Stimulated activated CD4-positive, alpha-beta T cell treated with anti-CD3 and anti-CD28 coated beads, Interleukin-4, amount 100 ng/mL, for 1 hour (primary cell): ENCODE measurements around the gene CA10.

Experiments used
- DNase-seq: peaks from one replicate; pipeline ENCODE4 v3.0.0-alpha.2; 2020

CA10 gene

DNA sequence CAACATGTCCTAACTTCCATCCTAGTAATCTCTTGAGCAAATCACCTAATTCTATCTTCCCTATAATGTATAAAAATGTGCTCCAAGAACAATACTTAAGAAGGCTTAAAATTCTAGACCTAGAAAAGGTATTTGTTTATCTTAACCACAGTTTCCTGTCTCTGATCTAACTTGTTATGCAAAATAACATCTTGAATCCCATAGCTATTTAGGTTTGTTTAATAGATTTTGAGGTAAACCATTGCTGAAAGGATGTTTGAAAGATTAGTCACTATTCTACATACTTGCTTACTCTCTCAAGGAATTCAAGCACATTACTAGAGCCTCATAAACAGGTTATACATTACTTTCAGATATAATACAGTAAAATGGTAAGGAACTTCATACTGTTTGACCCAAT is 13.0 kb downstream of the CA10 start:
- DNase-seq = no peak

GRCh38 chr17:52143542-52143941 is 15.0 kb downstream of the CA10 start:
- DNase-seq = no peak

GRCh38 chr17:52140601-52141000 is 17.9 kb downstream of the CA10 start:
- no peak for DNase-seq

DNA sequence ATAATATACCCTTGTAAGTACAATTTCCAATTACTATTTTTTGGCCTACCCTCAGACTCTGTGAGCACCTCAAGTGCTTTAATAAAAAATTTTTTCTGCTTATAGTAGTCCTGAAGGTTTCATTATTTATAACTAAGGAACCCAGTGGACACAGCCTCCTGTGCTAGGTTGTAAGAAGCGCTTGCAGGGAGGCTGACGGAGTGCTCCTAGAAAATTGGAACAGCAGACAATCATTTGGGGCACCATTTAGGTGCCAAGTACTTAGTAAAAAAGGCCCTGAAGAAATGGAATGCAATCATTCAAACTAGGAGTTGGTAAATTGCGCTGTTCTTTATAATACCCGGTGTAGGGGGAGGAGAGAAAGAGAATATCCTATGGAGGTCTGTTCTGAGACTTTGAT is 19.8 kb downstream of the CA10 start:
- no peak for DNase-seq

GRCh38 chr17:52138350-52138749 is 20.2 kb downstream of the CA10 start:
- DNase-seq = no peak

- no peak for DNase-seq
Observed at GRCh38 chr17:52136166-52136565, 22.3 kb downstream of the CA10 start.

DNA sequence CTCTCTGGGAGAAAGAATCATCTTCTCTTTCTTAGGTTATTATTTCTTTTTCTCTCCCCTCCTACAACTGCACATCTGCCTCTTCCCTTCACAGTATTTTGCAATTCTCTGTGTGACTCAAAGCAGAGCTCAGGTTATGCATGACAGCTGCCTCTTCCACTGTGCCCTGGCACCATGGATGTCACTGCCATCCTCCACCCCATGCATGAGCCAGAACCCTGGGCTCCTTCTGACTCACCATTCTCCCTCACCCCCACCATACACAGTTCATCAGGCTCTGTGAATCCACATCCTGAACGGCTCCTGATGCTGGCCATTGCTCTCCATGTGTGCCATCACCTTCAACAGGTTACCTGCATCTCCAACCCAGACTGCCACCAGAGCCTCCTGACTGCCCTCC is 23.9 kb downstream of the CA10 start:
- no peak for DNase-seq

- DNase-seq = no peak
Observed at GRCh38 chr17:52128721-52129120, 29.8 kb downstream of the CA10 start.

DNA sequence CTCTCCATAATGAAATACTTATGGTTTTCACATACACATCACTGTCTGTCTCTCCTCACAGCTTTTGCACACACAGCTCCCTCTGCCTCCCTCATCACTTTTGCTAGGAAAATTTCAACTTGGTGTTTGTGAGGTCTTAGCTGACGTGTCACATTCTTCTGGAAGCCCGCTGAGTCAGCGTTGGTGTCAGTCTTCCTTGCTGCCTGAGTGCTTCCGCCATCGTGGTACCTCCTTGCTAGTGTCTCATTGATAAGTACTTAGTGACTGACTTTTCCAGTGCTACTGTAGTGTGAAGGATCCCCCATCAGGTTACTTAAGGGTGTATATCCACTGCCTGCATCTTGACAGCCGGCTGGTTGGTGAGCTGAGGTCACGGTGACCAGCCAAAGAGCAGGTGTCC is 33.5 kb downstream of the CA10 start:
- no peak for DNase-seq

DNA sequence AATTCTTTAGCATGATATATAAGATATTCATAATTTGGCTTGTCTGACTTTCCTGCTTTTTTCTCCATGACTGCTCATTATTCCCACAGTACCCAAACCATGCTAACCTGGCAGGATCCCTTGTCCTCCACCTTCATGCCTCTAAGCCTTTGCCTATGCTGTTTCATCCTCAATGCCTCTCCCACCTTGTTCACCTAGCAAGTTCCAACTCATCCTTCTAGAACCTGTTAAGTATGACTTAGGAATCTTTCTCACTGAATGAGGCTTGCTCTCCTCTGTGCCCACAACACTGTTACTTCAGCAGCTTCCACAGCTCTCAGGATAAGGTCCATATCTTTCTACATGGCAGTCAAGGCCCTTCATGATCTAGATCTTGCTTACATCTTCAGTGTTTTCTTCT is 34.0 kb downstream of the CA10 start:
- DNase-seq = no peak

GRCh38 chr17:52120465-52120864 is 38.0 kb downstream of the CA10 start:
- DNase-seq = no peak

DNA sequence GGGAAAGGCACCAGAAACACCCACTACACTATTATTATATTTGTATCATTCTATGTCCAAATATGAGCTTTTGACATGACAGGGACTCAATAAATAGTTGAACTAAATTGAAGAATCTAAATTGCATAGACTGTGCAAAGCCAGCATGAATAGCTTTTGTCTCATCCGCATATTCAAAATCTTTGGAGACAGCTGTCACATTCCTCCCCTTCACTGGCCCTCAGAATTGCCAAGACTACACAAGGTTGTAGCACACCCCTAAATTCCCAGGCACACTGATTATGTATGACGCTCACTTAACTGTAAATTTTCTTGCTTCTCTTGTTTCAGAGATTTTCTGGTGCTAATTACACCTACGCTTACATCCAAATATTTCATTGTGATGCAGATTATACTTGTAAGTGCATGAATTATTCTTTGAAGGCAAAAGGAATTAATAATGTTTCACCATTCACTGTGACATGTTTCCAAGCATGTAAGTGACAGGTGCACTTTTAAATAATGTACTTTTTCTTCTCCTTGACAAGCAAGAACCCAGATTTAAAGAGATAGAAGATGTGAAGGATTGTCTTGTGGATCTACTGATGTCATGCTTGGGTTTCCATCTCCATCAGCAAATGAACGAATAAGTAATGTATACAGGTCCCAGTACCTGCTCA is 47.5 kb downstream of the CA10 start:
- no peak for DNase-seq

DNA sequence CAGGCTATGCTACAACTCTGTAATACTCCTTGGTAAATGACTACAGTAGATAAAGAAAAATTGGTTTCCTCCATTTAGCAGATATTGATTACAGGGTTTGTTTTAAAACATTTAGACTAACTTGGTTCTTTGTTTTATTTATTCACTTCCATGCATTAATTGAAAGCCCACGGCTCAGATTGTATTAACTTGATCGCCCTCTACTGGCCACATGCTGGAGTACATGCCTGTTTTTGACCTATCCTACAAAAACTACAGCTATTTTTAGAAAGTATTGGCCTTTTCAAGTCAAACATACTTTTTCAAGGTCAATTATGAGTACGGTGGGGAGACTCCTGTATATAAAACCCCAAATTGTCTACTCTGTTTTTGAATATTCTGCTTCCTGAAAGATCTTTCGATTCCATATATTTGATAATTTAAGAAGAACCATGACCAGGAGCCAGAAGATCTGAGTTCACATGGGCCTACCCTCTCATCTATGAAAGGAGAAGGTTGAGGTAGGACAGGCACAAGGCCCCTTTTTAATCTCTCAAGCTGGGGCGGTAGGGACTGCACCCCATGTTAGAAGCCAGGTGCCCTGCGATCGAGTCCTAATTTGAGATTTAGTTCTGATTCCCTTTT is 51.8 kb downstream of the CA10 start:
- peak; percentile 23 for DNase-seq

GRCh38 chr17:52106072-52106471 is 52.4 kb downstream of the CA10 start:
- DNase-seq = no peak

GRCh38 chr17:52105591-52105990 is 52.9 kb downstream of the CA10 start:
- DNase-seq = no peak

DNA sequence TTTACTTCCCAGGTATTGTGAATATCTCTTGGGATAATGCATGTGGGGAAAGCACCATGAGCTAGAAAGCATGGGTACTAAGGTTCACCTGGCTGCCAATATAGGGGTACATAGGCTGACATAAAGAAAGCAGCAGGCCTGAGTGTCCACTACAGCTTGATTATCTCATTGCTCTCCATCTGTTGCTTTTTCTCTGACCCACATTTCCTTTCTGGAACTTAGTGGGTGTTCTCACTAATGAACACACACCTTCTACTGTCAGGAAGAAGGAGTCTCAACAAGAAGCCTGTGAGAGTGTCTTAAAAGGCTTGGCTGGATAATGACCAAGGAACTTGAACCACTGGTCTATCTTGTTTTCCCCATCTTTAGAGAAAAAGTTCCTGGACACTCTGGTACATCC is 62.5 kb downstream of the CA10 start:
- DNase-seq = no peak

- DNase-seq = no peak
Observed at GRCh38 chr17:52084176-52084575, 74.3 kb downstream of the CA10 start.

GRCh38 chr17:52079496-52079895 is 79.0 kb downstream of the CA10 start:
- DNase-seq = no peak

DNA sequence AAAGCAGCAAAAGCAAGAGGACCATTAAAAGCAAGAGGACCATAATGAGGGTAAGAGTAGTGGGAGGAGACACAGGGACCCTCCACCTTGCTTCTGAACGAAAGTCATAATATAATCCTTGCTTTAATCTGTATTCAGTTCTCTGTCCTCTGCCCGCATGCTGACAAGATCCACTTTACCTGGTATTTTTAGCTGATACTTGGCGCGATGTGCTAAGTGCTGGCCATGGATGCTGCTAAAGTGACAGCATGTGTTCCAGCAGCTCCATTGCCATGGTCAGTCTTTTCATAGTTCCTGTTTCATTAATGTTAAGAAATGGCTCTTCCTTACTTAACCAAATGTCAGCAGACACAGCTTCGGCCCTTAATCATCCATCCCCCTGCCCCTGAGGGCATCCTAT is 86.8 kb downstream of the CA10 start:
- DNase-seq = no peak

DNA sequence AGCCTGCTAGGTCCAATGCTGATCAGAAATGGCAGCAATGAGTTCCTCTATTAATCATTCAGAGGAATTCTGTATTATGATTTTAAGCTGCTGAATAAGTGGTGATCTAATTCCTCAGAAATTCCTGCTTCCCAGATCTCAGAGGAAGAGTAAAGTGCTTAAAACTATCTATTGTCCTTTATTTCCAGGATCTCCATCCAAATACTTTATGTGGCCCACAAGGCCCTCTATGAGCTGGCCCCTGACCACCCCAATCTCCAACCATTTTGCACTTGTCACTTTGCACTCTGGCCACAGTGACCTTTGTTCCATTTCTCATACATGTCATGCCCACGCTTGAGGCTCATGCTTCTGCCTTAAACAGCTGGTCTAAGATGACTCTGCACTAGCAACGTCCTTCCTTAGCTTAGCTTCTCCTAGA is 93.7 kb downstream of the CA10 start:
- no peak for DNase-seq

DNA sequence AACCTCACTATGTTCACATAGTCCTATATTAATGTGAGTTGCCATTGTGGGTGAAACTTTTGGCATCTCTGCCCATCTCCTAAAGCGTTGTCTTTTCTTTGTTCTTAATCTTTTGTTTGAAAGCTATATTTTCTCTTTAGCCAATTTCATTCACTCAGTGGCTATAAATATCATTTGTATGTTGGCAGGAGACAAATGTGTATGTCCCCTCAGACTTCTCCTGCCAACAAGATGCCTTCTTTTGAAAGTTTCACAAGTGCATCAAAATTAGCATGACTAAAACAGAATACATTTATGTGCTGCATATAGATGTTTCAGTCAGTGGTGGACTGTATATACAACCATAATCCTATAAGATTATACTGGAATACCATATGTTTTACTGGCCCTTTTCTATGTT is 109.0 kb downstream of the CA10 start:
- no peak for DNase-seq

GRCh38 chr17:52049051-52049450 is 109.5 kb downstream of the CA10 start:
- DNase-seq = no peak

GRCh38 chr17:52048137-52048898 is 110.2 kb downstream of the CA10 start:
- DNase-seq = no peak

DNA sequence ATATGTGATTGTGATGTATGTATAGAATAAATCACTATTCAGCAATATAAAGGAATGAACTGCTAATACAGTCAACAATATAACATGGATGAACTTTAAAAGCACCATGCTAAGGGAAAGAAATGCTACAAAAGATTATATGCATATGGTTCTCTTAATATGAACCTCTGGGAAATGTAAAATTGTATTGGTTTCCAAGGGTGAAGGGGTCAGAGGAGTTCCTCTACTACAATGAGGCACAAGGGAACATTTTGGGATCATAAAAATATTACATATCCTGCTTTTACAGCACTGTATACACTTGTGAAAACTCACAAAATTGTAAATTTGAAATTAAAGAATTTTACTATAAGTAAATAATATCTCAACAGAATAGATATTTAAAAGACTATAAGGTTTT is 111.4 kb downstream of the CA10 start:
- no peak for DNase-seq
